GM19193 (cell line): ENCODE data around the gene PAX1.

ENCODE experiments used
- POLR2A ChIP-seq: IDR thresholded peaks from 4 replicates; pipeline ENCODE4 v1.6.1; 2011; ENCODE audit not compliant: insufficient read depth, insufficient read length; ENCODE audit errors: extremely low read depth

PAX1 gene

DNA sequence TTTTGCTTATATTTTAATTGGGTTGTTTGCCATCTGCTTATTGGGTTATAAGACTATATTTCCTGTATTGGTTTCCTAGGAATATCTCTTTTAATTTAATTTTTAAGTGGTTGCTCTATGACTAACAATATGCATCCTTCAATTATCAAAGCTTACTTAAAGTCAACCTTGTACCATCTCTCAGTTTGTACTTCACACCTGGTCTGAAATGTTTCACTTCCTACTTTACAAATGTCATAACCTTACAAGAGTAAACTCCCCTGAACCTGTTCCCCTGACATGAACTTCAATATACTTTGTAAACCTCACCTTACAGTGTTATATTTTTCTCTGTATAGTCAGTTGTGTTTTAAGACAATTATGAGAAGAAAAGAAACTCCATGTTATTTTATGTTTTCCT lies 35.8 kb downstream of the PAX1 start:
- no peak for TF ChIP-seq POLR2A

GRCh38 chr20:21762646-21763045 lies 57.2 kb downstream of the PAX1 start:
- no peak for TF ChIP-seq POLR2A

GRCh38 chr20:21767200-21767738 lies 61.8 kb downstream of the PAX1 start:
- TF ChIP-seq POLR2A, result no peak

GRCh38 chr20:21767739-21768223 lies 62.3 kb downstream of the PAX1 start:
- TF ChIP-seq POLR2A, result no peak
